Measurements from ENCODE around the gene ANTXR1.

DNA sequence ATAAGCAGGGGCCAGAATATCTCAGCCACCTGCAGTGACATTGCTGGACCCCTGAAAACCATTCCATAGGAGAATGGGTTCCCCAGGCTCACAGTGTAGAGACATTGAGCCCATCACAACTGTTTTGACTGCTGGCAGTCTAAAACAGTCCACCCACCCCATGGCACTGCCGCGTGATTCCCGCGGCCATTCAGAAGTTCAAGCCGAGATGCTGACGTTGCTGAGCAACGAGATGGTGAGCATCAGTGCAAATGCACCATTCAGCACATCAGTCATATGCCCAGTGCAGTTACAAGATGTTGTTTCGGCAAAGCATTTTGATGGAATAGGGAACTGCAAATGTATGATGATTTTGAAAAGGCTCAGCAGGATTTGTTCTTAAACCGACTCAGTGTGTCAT, 234.6 kb downstream of the ANTXR1 start:
- TF ChIP-seq TAF1 (IDR thresholded peaks at IDR 0.05; ENCODE audit: control insufficient read depth, extremely low read depth, insufficient read depth, low read length, severe bottlenecking), result no peak
- no peak for TF ChIP-seq ELK1 (CRISPR knock-in tag; IDR thresholded peaks at IDR 0.05)
- TF ChIP-seq REST (IDR thresholded peaks at IDR 0.05; ENCODE audit: borderline replicate concordance), result no peak
- TF ChIP-seq REST (CRISPR knock-in tag; IDR thresholded peaks at IDR 0.05; ENCODE audit: low read depth), result no peak
- no peak for TF ChIP-seq ZNF583 (CRISPR knock-in tag; IDR thresholded peaks at IDR 0.05)
- no peak for TF ChIP-seq SREBF2 (CRISPR knock-in tag; IDR thresholded peaks at IDR 0.05)
- TF ChIP-seq EWSR1 (IDR thresholded peaks at IDR 0.05; ENCODE audit: borderline replicate concordance, low read depth, partially characterized antibody), result no peak
- TF ChIP-seq SAP30 (IDR thresholded peaks at IDR 0.05; ENCODE audit: borderline replicate concordance, insufficient read depth, low read depth, low read length, poor library complexity, severe bottlenecking), result no peak
- no peak for TF ChIP-seq BRF2 (IDR thresholded peaks at IDR 0.05; ENCODE audit: borderline replicate concordance, insufficient read depth, insufficient read length)
- TF ChIP-seq SRSF3 (IDR thresholded peaks at IDR 0.05; ENCODE audit: insufficient read depth, low read length), result no peak
- TF ChIP-seq CTCF (IDR thresholded peaks at IDR 0.05 in 2 of 3, conservative IDR thresholded peaks at IDR 0.05 in 1 of 3; ENCODE audit: insufficient read depth in 2 of 3, low read depth in 1 of 3, low read length in 3 of 3), result no peak
- no peak for TF ChIP-seq CEBPB (tag; IDR thresholded peaks at IDR 0.05)
- TF ChIP-seq, protein P1, sequence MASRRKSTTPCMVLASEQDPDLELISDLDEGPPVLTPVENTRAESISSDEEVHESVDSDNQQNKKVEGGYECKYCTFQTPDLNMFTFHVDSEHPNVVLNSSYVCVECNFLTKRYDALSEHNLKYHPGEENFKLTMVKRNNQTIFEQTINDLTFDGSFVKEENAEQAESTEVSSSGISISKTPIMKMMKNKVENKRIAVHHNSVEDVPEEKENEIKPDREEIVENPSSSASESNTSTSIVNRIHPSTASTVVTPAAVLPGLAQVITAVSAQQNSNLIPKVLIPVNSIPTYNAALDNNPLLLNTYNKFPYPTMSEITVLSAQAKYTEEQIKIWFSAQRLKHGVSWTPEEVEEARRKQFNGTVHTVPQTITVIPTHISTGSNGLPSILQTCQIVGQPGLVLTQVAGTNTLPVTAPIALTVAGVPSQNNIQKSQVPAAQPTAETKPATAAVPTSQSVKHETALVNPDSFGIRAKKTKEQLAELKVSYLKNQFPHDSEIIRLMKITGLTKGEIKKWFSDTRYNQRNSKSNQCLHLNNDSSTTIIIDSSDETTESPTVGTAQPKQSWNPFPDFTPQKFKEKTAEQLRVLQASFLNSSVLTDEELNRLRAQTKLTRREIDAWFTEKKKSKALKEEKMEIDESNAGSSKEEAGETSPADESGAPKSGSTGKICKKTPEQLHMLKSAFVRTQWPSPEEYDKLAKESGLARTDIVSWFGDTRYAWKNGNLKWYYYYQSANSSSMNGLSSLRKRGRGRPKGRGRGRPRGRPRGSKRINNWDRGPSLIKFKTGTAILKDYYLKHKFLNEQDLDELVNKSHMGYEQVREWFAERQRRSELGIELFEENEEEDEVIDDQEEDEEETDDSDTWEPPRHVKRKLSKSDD (conservative IDR thresholded peaks at IDR 0.05; ENCODE audit: low read length), result no peak
